Fibroblast of mammary gland (primary cell): ENCODE results near the gene LRRC53.
A peak's percentile ranks its signal among the peaks of the same experiment; 100 is the strongest.

ENCODE experiments used
- DNase-seq: peaks from one replicate; pipeline ENCODE4 v3.0.0-alpha.2; 2010; ENCODE audit warnings: low read depth
- H3K4me3 ChIP-seq: 2 replicates; pipeline ENCODE4 v1.5.1; 2011; ENCODE audit warnings: low read depth, mild to moderate bottlenecking, low read length, moderate library complexity; ENCODE audit not compliant: control insufficient read depth
- CTCF ChIP-seq: conservative IDR thresholded peaks from 2 replicates; pipeline ENCODE4 v1.5.1; 2011; ENCODE audit warnings: low read depth, low read length, inconsistent platforms; ENCODE audit not compliant: control insufficient read depth, insufficient read depth

The LRRC53 gene

GRCh38 chr1:74467786-74468377 is 44.5 kb downstream of the LRRC53 start:
- no peak for TF ChIP-seq CTCF
- no peak overlapping the region for H3K4me3 ChIP-seq
- DNase-seq, result peak; percentile 33

- DNase-seq, result no peak
- H3K4me3 ChIP-seq, result no peak overlapping the region
- TF ChIP-seq CTCF, result no peak
Observed at GRCh38 chr1:74465193-74465681, 47.2 kb downstream of the LRRC53 start.

GRCh38 chr1:74464037-74464436 is 48.4 kb downstream of the LRRC53 start:
- no peak overlapping the region for H3K4me3 ChIP-seq
- DNase-seq, result peak; percentile 21
- TF ChIP-seq CTCF, result no peak

GRCh38 chr1:74463333-74463988 is 49.0 kb downstream of the LRRC53 start:
- no peak for TF ChIP-seq CTCF
- peak; percentile 73 for DNase-seq
- no peak overlapping the region for H3K4me3 ChIP-seq

- no peak for TF ChIP-seq CTCF
- no peak for DNase-seq
- no peak overlapping the region for H3K4me3 ChIP-seq
Observed at GRCh38 chr1:74457253-74457652, 55.2 kb downstream of the LRRC53 start.

- no peak overlapping the region for H3K4me3 ChIP-seq
- DNase-seq, result peak; percentile 10
- TF ChIP-seq CTCF, result no peak
Observed at GRCh38 chr1:74455390-74455789, 57.0 kb downstream of the LRRC53 start.

- TF ChIP-seq CTCF, result no peak
Observed at GRCh38 chr1:74453277-74453676, 59.1 kb downstream of the LRRC53 start.

More at GRCh38 chr1:74453277-74453676, 59.1 kb downstream of the LRRC53 start:
- DNase-seq, result no peak
- no peak overlapping the region for H3K4me3 ChIP-seq
